Measurements from ENCODE around the gene SHH.

DNA sequence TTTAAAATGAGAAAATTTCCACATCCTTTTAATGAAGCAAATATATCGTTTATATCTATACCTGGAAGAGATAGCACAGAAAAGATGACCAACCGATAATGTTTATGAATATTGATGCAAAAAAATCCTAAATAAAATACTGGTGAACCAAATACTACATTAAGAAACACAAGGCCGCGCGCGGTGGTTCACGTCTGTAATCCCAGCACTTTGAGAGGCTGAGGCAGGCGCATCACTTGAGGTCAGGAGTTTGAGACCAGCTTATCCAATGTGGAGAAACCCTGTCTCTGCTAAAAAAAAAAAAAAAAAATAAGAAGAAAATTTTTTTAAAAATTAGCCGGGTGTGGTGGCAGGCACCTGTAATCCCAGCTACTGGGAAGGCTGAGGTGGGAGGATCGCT lies 25.8 kb downstream of the SHH start:
- TF ChIP-seq ZFP30 (CRISPR knock-in tag; IDR thresholded peaks at IDR 0.05), result no peak
- TF ChIP-seq, protein P1, sequence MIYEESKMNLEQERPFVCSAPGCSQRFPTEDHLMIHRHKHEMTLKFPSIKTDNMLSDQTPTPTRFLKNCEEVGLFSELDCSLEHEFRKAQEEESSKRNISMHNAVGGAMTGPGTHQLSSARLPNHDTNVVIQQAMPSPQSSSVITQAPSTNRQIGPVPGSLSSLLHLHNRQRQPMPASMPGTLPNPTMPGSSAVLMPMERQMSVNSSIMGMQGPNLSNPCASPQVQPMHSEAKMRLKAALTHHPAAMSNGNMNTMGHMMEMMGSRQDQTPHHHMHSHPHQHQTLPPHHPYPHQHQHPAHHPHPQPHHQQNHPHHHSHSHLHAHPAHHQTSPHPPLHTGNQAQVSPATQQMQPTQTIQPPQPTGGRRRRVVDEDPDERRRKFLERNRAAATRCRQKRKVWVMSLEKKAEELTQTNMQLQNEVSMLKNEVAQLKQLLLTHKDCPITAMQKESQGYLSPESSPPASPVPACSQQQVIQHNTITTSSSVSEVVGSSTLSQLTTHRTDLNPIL (CRISPR knock-in tag; IDR thresholded peaks at IDR 0.05; ENCODE audit: low read depth), result no peak

All from SK-N-SH treated with all-trans-retinoic acid at 6 μM for 48 hours (cell line).